SK-N-SH (cell line): ENCODE data around the gene BICC1. TPM values are rescaled to one million over a fixed set of nuclear protein-coding genes. Genes with fewer than 3 reads are reported as not detected.

Experiments
- CTCF ChIA-PET: fragments of 300-600, 350-600 bp; formaldehyde crosslinking; extraction: SDS; loops from one replicate; lab custom pipeline; 2021; lab: Yijun Ruan, JAX
- POLR2A ChIA-PET: fragments of 350-600 bp; sonication (Branson Sonifier 250); formaldehyde crosslinking; extraction: SDS; loops from one replicate; lab custom pipeline; 2020; ENCODE audit warnings: antibody characterized with exemption, inconsistent platforms; lab: Yijun Ruan, JAX
- DNase-seq: peaks from one replicate; pipeline ENCODE4 v3.0.0; 2012
- H2AFZ ChIP-seq: fragments of 200-600 bp; sonication (generic); 2 replicates; pipeline ENCODE4 v1.8.1; 2016; ENCODE audit warnings: antibody characterized with exemption, mild to moderate bottlenecking, low read depth
- H3F3A ChIP-seq: fragments of 200-600 bp; sonication (generic); replicated peaks from 2 replicates; pipeline ENCODE3; 2016; ENCODE audit warnings: antibody characterized with exemption, mild to moderate bottlenecking; ENCODE audit not compliant: insufficient read depth
- H3K27ac ChIP-seq, 2 experiments: fragments of 200-500 bp in 1 of 2; fragments of 200-600 bp in 1 of 2; sonication (Bioruptor generic) in 1 of 2; sonication (generic), shearing (Covaris generic) in 1 of 2; 2 replicates each; pipeline versions ENCODE4 v1.5.1 to v1.6.1; 2014 to 2016; ENCODE audit warnings: low read depth in 2 of 2, inconsistent platforms in 1 of 2, low read length in 1 of 2, mild to moderate bottlenecking in 1 of 2, mixed read lengths in 1 of 2
- H3K27me3 ChIP-seq: fragments of 200-600 bp; sonication (generic), shearing (Covaris generic); 2 replicates; pipeline ENCODE4 v1.6.1; 2016; ENCODE audit warnings: mixed run types; ENCODE audit not compliant: insufficient read depth
- H3K36me3 ChIP-seq, 2 experiments: fragments of 200-500 bp in 1 of 2; fragments of 200-600 bp in 1 of 2; sonication (Bioruptor generic) in 1 of 2; sonication (generic) in 1 of 2; replicated peaks in 1 of 2; 2 replicates each; pipeline versions ENCODE3 to v1.5.1; 2014 to 2016; ENCODE audit warnings: low read length in 1 of 2, mild to moderate bottlenecking in 1 of 2; ENCODE audit not compliant: insufficient read depth in 2 of 2, control insufficient read depth in 1 of 2
- H3K4me1 ChIP-seq, 2 experiments: fragments of 200-500 bp in 1 of 2; fragments of 200-600 bp in 1 of 2; sonication (Bioruptor generic) in 1 of 2; sonication (generic), shearing (Covaris generic) in 1 of 2; 2 replicates each; pipeline versions ENCODE4 v1.5.1 to v1.6.1; 2014 to 2016; ENCODE audit warnings: low read depth in 1 of 2, low read length in 1 of 2, mixed run types in 1 of 2; ENCODE audit not compliant: insufficient read depth in 2 of 2, control insufficient read depth in 1 of 2
- H3K4me2 ChIP-seq: fragments of 200-600 bp; sonication (generic), shearing (Covaris generic); 2 replicates; pipeline ENCODE4 v1.6.1; 2017; ENCODE audit warnings: mixed run types
- H3K4me3 ChIP-seq, 2 experiments: fragments of 200-500 bp in 1 of 2; fragments of 200-600 bp in 1 of 2; sonication (Bioruptor generic) in 1 of 2; sonication (generic), shearing (Covaris generic) in 1 of 2; 2 replicates each; pipeline versions ENCODE4 v1.5.1 to v1.8.1; 2014 to 2016; ENCODE audit warnings: low read depth in 2 of 2, inconsistent platforms in 1 of 2, low read length in 1 of 2, mild to moderate bottlenecking in 1 of 2, mixed read lengths in 1 of 2, moderate library complexity in 1 of 2
- H3K79me2 ChIP-seq: fragments of 200-600 bp; sonication (generic); 2 replicates; pipeline ENCODE4 v1.8.1; 2017; ENCODE audit warnings: mild to moderate bottlenecking; ENCODE audit not compliant: insufficient read depth
- H3K9ac ChIP-seq: fragments of 200-600 bp; sonication (generic); 2 replicates; pipeline ENCODE4 v1.6.1; 2017; ENCODE audit warnings: mixed run types
- H3K9me2 ChIP-seq: fragments of 200-600 bp; sonication (generic); 2 replicates; pipeline ENCODE4 v1.6.1; 2017; ENCODE audit warnings: mixed run types
- H3K9me3 ChIP-seq: fragments of 200-600 bp; sonication (generic); 2 replicates; pipeline ENCODE4 v1.6.1; 2017; ENCODE audit warnings: mixed run types, mild to moderate bottlenecking, moderate library complexity
- H4K20me1 ChIP-seq: fragments of 200-600 bp; sonication (generic); 2 replicates; pipeline ENCODE4 v1.6.1; 2017; ENCODE audit warnings: mild to moderate bottlenecking, mixed run types; ENCODE audit not compliant: insufficient read depth
- EP300 ChIP-seq, 2 experiments: IDR thresholded peaks; 2 replicates each; pipeline versions ENCODE4 v1.4.0 to v1.6.1; 2012; ENCODE audit warnings: borderline replicate concordance in 1 of 2, low read depth in 1 of 2, low read length in 1 of 2
- EZH2phosphoT487 ChIP-seq: fragments of 200-600 bp; sonication (generic); IDR thresholded peaks from 2 replicates; pipeline ENCODE4 v1.6.1; 2017; ENCODE audit warnings: low read depth, mixed run types, mild to moderate bottlenecking, antibody characterized with exemption, moderate library complexity, borderline replicate concordance
- FOXM1 ChIP-seq: IDR thresholded peaks from 2 replicates; pipeline ENCODE4 v1.4.0; 2012; ENCODE audit warnings: low read depth, mild to moderate bottlenecking
- GABPA ChIP-seq: IDR thresholded peaks from 2 replicates; pipeline ENCODE4 v1.4.0; 2012; ENCODE audit warnings: low read depth, mild to moderate bottlenecking
- GATA2 ChIP-seq: sonication (generic); formaldehyde crosslinking; IDR thresholded peaks from 2 replicates; pipeline ENCODE4 v1.5.0; 2020; ENCODE audit warnings: mild to moderate bottlenecking, missing genetic modification reagents
- IRF3 ChIP-seq: fragments of 150-350 bp; IDR thresholded peaks from 2 replicates; pipeline ENCODE4 v1.6.1; 2016; ENCODE audit warnings: mild to moderate bottlenecking, low read depth, low read length
- MAX ChIP-seq: IDR thresholded peaks from 2 replicates; pipeline ENCODE4 v1.4.0; 2012; ENCODE audit warnings: low read depth
- NFIC ChIP-seq: IDR thresholded peaks from 2 replicates; pipeline ENCODE4 v1.4.0; 2012; ENCODE audit warnings: borderline replicate concordance
- PBX3 ChIP-seq: IDR thresholded peaks from 2 replicates; pipeline ENCODE4; 2012
- POLR2AphosphoS5 ChIP-seq: IDR thresholded peaks from 2 replicates; pipeline ENCODE4 v1.6.1; 2012; ENCODE audit warnings: low read depth, low read length
- REST ChIP-seq: IDR thresholded peaks from 2 replicates; pipeline ENCODE4 v1.6.1; 2012; ENCODE audit warnings: mild to moderate bottlenecking, low read depth, low read length, moderate library complexity
- SIN3A ChIP-seq: IDR thresholded peaks from 2 replicates; pipeline ENCODE4 v1.6.1; 2012; ENCODE audit warnings: low read depth, mild to moderate bottlenecking, low read length, moderate library complexity, borderline replicate concordance
- TAF1 ChIP-seq: IDR thresholded peaks from 2 replicates; pipeline ENCODE4 v1.6.1; 2012; ENCODE audit warnings: low read depth, mild to moderate bottlenecking, low read length, moderate library complexity, borderline replicate concordance
- TCF12 ChIP-seq: IDR thresholded peaks from 2 replicates; pipeline ENCODE4 v1.4.0; 2012
- USF1 ChIP-seq: IDR thresholded peaks from 2 replicates; pipeline ENCODE4 v1.4.0; 2012; ENCODE audit warnings: low read depth, borderline replicate concordance
- USF2 ChIP-seq: fragments of 150-350 bp; IDR thresholded peaks from 2 replicates; pipeline ENCODE4 v1.6.1; 2017; ENCODE audit warnings: antibody characterized with exemption, low read length, low read depth, borderline replicate concordance
- WGBS: methylation state at CpG from one replicate; pipeline ENCODE4 v1.1.6; 2017; ENCODE audit warnings: low lambda C conversion rate; 5-methylcytosine and 5-hydroxymethylcytosine counted together
- polyA plus RNA-seq, 3 experiments: library from polyadenylated mRNA; depleted of rRNA; stranded (reverse); fragments of >200 nt; gene quantifications; 2 replicates each; pipeline ENCODE4 v1.2.3, GENCODE V29; 2012

The BICC1 gene
- polyA plus RNA-seq, 1 of the 3 experiments (the other 2 are of a cell fraction): 1.5 TPM

- Histone ChIP-seq H3K9me3 (no peaks in the 10 kb centered on the region), H3K79me2 (no peaks in the 10 kb centered on the region), H4K20me1 (no peaks in the 10 kb centered on the region), H2AFZ (no peak overlapping the region), H3K27ac (no peak overlapping the region), H3K4me1 (no peaks in the 10 kb centered on the region; a peak in 1 of 4 replicates), H3K4me3 (no peak overlapping the region), H3F3A (peaks cover 3% of the 10 kb centered on the region), H3K27me3 (no peaks in the 10 kb centered on the region), H3K36me3 (no peaks in the 10 kb centered on the region), H3K4me2 (no peak overlapping the region), H3K9me2 (no peaks in the 10 kb centered on the region), H3K9ac (no peak overlapping the region)
- CTCF ChIA-PET: no interaction called here
- POLR2A ChIA-PET: no interaction called here
- no peak for DNase-seq
- no peak for TF ChIP-seq PBX3
- no peak for TF ChIP-seq TCF12
- no peak for TF ChIP-seq USF2
- TF ChIP-seq EZH2phosphoT487: no peak
- TF ChIP-seq MAX: no peak
- TF ChIP-seq IRF3: no peak
- TF ChIP-seq NFIC: no peak
- TF ChIP-seq TAF1: no peak
- no peak for TF ChIP-seq USF1
- no peak for TF ChIP-seq POLR2AphosphoS5
- TF ChIP-seq SIN3A: no peak
- TF ChIP-seq GATA2 (CRISPR knock-in tag): no peak
- no peak for TF ChIP-seq EP300 (IDR thresholded peaks at IDR 0.05; ENCODE audit: borderline replicate concordance in 1 of 2, low read depth in 1 of 2, low read length in 1 of 2)
- no peak for TF ChIP-seq GABPA
- no peak for TF ChIP-seq FOXM1
- TF ChIP-seq REST: no peak
- 98% methylated on average over 2 of the region's 2 CpGs for WGBS
Measured at GRCh38 chr10:58714409-58714808, 201.7 kb downstream of the BICC1 start.
